Hippocampal formation (tissue), 2 donors: ENCODE data around the gene HPN.

ENCODE experiments used
- DNase-seq, 2 donors: peaks; one replicate each; lab custom pipeline; 2025; lab: John Stamatoyannopoulos, UW

HPN gene

GRCh38 chr19:35062942-35063341 lies 21.4 kb downstream of the HPN start:
- DNase-seq, result no peak

DNA sequence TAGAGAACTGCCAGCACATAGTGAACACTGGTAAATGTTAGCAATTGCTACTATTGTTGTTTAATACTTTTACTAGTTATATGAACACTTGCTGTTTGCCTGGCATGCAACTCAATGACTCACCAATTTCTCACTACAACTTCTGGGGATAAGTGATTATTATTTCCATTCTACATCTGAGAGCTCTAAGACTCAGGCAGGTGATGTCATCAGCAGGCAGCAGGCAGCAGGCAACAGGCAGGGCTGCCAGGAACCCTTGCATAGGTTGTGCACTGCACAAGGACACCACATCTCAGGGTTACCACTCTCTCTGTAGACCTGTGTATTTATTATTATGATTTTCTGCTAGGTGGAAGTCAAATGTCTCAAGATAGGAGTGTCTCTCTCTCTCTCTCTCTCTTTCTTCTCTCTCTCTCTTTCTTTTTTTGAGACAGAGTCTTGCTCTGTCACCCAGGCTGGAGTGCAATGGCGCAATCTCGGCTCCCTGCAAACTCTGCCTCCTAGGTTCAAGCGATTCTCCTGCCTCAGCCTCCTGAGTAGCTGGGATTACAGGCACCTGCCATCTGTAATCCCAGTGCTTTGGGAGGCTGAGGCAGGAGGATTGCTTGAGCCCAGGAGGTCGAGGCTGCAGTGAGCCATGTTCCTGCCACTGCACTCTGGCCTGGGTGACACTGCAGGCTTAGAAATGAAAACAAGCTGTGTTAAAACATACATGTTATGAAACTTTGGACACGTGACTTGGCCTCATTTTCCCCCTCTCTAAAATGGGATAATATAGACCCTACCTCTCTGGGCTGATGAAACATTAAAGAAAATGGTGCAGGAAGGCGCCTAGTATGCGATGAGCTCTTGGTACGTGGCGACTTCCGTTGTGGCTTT lies 22.7 kb downstream of the HPN start:
- no peak for DNase-seq

GRCh38 chr19:35065574-35065973 lies 24.1 kb downstream of the HPN start:
- no peak for DNase-seq

- no peak for DNase-seq
Observed at GRCh38 chr19:35066121-35066520, 24.6 kb downstream of the HPN start.

- peak; percentile 68 to 74 for DNase-seq
Observed at GRCh38 chr19:35066691-35067563, 25.4 kb downstream of the HPN start.

DNA sequence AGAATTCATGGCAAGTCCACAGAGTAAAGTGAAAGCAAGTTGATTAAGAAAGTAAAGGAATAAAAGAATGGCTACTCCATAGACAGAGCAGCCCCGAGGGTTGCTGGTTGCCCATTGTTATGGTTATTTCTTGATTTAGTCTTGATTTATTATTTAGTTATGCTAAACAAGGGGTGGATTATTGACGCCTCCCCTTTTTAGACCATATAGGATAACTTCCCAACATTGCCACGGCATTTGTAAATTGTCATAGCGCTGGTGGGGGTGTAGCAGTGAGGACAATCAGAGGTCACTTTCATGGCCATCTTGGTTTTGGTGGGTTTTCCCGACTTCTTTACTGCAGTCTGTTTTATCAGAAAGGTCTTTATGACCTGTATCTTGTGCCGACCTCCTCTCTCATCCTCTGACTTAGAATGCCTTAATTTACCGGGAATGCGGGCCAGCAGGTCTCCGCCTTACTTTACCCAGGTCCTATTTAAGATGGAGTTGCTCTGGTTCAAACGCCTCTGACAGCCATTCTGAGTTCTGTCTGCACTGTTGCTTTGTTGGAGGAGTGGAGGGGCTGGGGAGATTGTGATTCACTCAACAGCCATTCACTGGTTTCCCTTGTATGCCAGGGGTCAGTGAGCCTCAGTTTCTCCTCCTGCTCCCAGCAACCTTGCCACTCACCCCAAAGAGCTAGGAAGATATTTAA lies 27.6 kb downstream of the HPN start:
- no peak for DNase-seq

DNA sequence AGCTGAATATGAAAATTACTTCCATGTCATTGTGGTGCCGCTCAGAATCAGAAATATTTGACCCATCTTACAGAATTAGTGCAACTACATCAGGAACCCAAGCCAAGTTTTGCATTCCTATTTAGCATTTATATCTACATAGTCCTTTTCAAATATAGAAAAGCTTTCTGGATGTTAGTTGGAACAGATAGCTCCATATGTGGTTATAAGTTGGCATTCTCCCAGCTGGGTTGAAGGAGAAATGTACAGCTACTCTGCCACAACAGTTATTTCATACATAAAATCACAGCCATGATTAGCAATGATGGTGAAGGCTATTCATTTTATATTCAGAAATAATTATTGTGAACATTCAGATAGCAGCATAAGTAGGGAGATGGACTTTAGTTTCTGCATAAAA lies 28.2 kb downstream of the HPN start:
- no peak for DNase-seq

GRCh38 chr19:35070471-35070870 lies 28.9 kb downstream of the HPN start:
- DNase-seq, result no peak

DNA sequence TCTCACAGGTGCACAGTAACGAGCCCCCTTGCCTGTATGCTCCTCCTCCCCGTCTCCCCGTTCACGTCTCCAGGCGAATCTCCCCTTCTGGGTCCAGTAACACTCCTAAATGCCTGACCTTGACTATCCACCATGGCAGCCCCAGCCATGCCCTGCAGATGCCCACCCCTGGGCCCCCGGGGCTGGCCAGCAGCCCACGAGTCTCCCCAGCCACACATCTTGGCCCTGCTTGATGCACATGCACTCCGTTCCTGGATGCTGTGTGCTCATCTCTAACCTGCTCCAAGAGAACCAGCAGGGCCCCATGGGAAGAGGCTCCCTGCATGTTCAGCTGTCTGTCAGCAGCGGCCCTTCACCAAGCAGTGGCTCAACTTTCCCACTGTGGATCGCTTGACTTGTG lies 32.0 kb downstream of the HPN start:
- DNase-seq, result no peak

DNA sequence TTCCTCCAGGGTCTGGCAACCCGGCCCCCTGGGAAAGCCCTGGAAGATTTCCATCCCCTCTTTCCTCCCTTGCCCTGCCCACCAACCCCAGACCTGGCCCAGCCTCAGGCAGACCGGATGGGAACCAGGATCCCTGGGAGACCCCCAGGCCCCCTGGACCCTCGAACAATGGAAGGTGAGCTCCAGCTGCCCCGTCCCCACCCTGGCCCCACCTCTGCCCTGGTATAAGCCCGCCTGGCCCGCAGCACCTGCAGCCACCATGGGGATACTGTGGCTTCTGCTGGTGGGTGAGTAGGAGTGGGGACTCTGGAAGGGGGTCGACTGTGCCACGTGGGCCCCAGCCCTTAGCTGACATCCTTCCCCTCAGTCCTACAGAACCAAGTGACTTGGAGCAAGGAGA lies 32.4 kb downstream of the HPN start:
- DNase-seq, result no peak

DNA sequence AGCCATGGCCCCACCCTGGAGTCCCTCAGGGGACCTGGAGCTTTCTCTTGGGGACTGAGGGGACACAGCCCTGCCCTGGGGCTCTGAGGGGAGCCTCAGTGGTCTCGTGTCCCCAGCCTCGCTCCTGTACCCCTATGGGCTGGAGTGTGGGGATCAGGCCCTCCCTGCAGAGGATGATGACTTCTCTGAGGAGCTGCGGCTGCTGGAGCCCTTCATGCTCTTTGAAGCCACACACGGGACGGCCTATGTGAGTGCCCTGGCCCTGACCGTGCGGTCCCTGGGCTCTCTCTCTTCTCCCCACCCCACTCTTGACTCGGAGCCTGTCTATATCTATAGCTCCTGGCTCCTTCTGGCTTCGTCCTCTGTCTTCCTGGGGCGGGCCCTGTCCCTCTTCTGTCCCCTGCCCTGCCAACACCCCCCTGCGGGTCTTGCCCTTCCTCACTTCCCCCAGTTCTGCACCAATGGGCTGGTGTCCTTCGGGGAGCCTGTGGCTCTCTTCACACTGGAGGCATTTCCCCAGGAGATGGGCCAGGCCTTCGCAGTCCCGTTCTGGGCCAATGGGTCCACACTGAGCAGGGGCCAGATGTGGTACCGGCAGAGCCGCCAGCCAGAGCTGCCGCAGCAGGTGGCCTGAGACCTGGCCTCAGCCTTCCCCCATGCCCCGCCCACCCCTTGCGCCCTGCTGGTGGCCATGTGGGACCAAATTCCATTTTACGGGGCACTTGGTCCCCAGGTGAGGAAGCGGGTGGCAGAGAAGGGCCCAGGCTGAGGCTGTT lies 33.1 kb downstream of the HPN start:
- DNase-seq, result no peak

DNA sequence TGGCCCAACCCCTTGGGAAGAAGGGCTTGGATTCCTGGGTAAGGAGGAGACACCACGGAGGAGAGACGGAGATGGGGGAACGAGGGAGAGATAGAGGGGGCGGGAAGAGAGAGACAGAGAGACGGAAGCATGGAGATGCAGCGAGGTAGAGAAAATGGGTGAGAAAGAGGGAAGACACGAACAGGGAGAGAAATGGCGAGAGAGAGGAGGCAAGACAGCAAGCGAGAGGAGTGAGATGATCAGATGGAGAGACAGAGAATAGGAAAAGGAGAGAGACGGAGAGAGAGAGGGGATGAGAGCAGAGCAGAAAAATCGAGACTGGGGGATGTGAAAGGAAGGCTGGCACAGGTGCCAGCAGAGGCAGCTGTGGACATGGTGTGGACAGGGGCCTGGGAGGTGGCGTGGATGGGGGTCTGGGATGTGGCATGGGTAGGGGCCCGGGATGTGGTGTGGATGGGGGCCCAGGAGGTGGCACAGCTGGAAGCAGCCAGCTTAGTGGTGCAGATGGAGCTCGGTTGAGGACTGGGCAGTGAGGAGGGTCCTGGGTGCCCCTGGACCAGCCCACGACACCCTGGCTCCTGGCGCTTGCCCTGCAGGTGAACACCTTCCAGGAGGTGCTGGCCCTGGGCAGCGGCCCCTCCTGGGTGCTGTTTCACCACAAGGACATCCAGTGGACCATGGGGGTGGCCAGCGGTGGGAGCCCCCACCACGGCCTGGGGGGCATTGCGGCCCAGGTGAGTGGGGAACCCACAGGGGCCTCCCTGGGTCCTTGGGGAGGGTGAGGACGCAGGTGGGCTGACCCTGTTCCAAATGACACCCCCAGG lies 33.9 kb downstream of the HPN start:
- no peak for DNase-seq

DNA sequence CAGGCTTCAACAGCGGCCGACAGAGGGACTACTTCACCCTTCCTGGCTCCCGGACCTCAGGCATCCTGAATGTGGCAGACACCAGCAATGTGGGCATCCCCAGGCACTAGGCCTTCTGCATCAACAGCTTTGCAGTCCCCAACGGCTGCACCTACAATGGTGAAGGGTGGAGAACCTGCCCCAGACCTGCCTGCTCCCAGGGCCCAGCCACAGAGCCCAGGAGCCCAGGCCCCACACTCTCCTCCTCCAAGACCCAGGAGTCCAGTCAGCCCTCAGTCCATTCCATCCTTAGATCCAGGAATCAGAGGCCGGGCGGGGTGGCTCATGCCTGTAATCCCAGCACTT lies 34.5 kb downstream of the HPN start:
- no peak for DNase-seq

DNA sequence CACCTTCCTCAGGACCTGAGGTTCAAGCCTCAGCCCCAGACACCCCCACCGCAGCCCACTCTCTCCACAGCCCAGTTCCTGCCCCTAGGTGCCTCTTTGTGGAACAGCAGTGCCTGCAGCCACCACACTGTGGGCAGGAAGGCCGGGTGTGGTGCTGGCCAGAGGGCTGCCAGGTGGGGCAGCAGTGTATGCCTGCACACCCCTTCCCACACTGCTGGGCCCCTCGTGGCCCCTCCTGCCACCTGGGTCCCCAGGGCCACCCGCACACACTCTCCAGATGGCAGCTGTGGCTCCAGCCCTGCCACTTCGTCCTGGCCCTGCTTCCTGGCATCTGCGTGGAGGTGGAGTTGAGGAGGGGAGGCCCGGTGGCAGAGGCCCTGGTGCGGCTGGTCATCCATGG lies 35.1 kb downstream of the HPN start:
- no peak for DNase-seq

DNA sequence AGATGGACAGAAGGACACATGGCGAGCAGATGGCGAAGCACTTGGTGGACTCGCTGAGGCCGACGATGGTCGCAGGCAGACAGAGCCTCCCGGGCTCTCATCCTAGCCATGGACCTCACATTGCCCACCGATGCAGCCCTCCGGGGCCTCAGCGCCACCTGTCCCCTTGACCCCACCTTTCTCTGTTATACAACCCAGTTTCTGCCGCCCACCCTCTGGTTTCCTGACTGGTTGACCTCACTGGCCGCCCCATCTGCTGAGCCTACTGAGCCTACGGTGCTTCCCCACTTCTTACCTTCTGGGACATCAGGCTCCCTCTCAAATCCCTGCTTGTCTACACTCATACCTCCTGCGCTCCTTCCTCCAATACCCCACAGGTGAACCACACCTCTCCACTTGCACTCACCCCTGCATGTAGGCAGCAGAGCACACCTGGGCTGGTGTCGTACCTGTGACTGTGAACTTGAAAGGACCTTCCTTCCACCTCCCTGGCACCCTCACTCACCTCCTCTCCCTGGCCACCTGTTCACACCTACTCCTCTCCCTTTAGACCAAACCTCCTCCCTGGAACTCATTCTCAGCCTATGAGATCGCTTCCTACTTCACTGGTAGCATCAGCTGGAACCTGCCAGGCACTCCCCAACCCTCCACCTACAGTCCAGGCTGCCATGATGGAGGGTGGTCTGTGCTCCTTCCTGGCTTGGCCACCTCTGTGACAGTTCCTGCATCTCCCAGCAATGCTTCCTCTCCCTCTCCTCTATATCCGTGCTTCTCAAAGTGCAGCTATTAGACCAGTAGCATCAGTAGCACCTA lies 36.1 kb downstream of the HPN start:
- DNase-seq, result no peak

GRCh38 chr19:35079826-35080225 lies 38.3 kb downstream of the HPN start:
- DNase-seq, result no peak

DNA sequence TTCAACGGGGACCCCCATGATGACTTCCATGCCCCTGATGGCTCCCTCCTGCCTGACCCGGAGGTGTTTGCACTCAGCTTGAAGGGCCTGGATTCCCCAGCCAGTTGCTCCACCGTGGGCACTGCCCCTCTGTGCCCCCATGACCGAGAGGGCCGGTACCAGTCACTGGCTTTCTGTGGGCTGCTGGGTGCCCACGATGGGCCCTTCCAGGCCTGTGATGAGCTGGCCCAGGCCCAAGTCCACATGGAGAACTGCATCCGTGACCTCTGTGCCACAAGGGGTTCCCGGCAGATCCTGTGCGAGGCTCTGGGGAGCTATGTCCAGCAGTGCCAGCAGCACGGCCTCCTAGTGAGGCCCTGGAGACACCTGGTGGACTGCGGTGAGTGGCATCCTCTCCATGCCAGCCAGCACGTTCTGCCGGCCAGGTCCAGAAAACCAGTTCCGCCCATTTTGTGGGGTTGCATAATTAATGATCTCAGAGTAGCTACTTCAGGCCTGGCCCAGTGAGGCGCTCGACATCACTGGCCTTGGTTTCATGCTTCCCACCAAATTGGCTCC lies 39.2 kb downstream of the HPN start:
- no peak for DNase-seq

GRCh38 chr19:35081201-35081600 lies 39.7 kb downstream of the HPN start:
- no peak for DNase-seq

GRCh38 chr19:35083691-35084508 lies 42.4 kb downstream of the HPN start:
- no peak for DNase-seq
